ENCODE results near the gene SNX25.
"Not testable (repeated sequence)": the region's sequence is repeated elsewhere in the genome, so short reads cannot be mapped to it uniquely, and the experiment has no call there.

The SNX25 gene

GRCh38 chr4:185204238-185204910 is 5.0 kb upstream of the SNX25 start:
- Histone ChIP-seq H3K27me3 (no peaks in the 10 kb centered on the region), H3K9ac (peak overlapping the region; percentile 92), H3K4me3 (peak overlapping the region; percentile 82), H3K4me1 (peaks cover 42% of the 10 kb centered on the region), H3K27ac (peak overlapping the region; percentile 96), H3K4me2 (peak overlapping the region; percentile 92), H3K36me3 (peaks cover 11% of the 10 kb centered on the region), H4K20me1 (peaks cover 34% of the 10 kb centered on the region; the same call in 1 of the 2 replicates), H3K9me3 (no peaks in the 10 kb centered on the region)
- no peak for TF ChIP-seq Cebpa-rat (IDR thresholded peaks at IDR 0.05)

- not testable (repeated sequence) for H3K27ac ChIP-seq, H3K27me3 ChIP-seq, H3K9me3 ChIP-seq, H3K9ac ChIP-seq, H3K36me3 ChIP-seq
- H3K4me1 ChIP-seq, result peaks cover 42% of the 10 kb centered on the region
- peaks cover 29% of the 10 kb centered on the region for H4K20me1 ChIP-seq
- peak overlapping the region; percentile 92 for H3K4me2 ChIP-seq
- peak overlapping the region; percentile 82 for H3K4me3 ChIP-seq
Observed at GRCh38 chr4:185205073-185205472, 4.3 kb upstream of the SNX25 start.

- Histone ChIP-seq H3K4me3 (no peak overlapping the region), H3K27ac (no peak overlapping the region), H3K9me3 (no peaks in the 10 kb centered on the region), H3K27me3 (0 out of 2 replicates have a peak, but pooled peaks cover 9% of the 10 kb centered on the region), H4K20me1 (peaks cover 30% of the 10 kb centered on the region), H3K4me1 (peaks cover 45% of the 10 kb centered on the region), H3K4me2 (no peak overlapping the region), H3K36me3 (peaks cover 1% of the 10 kb centered on the region), H3K9ac (no peak overlapping the region)
- no peak for TF ChIP-seq Cebpa-rat (IDR thresholded peaks at IDR 0.05)
Observed at GRCh38 chr4:185205697-185206342, 3.6 kb upstream of the SNX25 start.

- peaks cover 49% of the 10 kb centered on the region for H3K4me1 ChIP-seq
- no peak overlapping the region for H3K9ac ChIP-seq
- H3K9me3 ChIP-seq, result no peaks in the 10 kb centered on the region
- no peak overlapping the region for H3K27ac ChIP-seq
- no peak for TF ChIP-seq Cebpa-rat (IDR thresholded peaks at IDR 0.05)
- no peak overlapping the region for H3K4me2 ChIP-seq
- H3K36me3 ChIP-seq, result no peaks in the 10 kb centered on the region
- no peak overlapping the region for H3K4me3 ChIP-seq
- H4K20me1 ChIP-seq, result peaks cover 31% of the 10 kb centered on the region
- 0 out of 2 replicates have a peak, but pooled peaks cover 11% of the 10 kb centered on the region for H3K27me3 ChIP-seq
Observed at GRCh38 chr4:185207466-185207865, 1.9 kb upstream of the SNX25 start.

GRCh38 chr4:185209852-185210101 is 379 bp downstream of the SNX25 start:
- Histone ChIP-seq H3K9ac (peak overlapping the region; percentile 85), H3K4me3 (peak overlapping the region; percentile 90), H3K27ac (peak overlapping the region; percentile 82)

GRCh38 chr4:185210102-185210981 is 944 bp downstream of the SNX25 start:
- peaks cover 59% of the 10 kb centered on the region for H3K4me1 ChIP-seq
- H3K27ac ChIP-seq, result peak overlapping the region; percentile 82
- no peak for TF ChIP-seq Cebpa-rat (IDR thresholded peaks at IDR 0.05)
- 0 out of 2 replicates have a peak, but pooled peaks cover 11% of the 10 kb centered on the region for H3K27me3 ChIP-seq
- H3K4me2 ChIP-seq, result peak overlapping the region; percentile 95
- peak overlapping the region; percentile 90 for H3K4me3 ChIP-seq
- no peaks in the 10 kb centered on the region for H3K36me3 ChIP-seq
- H3K9me3 ChIP-seq, result no peaks in the 10 kb centered on the region
- H4K20me1 ChIP-seq, result peaks cover 43% of the 10 kb centered on the region
- H3K9ac ChIP-seq, result peak overlapping the region; percentile 85

More at GRCh38 chr4:185209852-185210101, 379 bp downstream of the SNX25 start:
- H4K20me1 ChIP-seq, result peaks cover 43% of the 10 kb centered on the region
- H3K4me1 ChIP-seq, result peaks cover 59% of the 10 kb centered on the region
- not testable (repeated sequence) for H3K9me3 ChIP-seq, H3K36me3 ChIP-seq
- H3K4me2 ChIP-seq, result peak overlapping the region; percentile 95
- H3K27me3 ChIP-seq, result 0 out of 2 replicates have a peak, but pooled peaks cover 11% of the 10 kb centered on the region

GRCh38 chr4:185211035-185211434 is 1.6 kb downstream of the SNX25 start:
- H3K27ac ChIP-seq, result peak overlapping the region; percentile 82; the same call in 1 of the 2 replicates
- TF ChIP-seq Cebpa-rat (IDR thresholded peaks at IDR 0.05), result no peak
- peak overlapping the region; percentile 90 for H3K4me3 ChIP-seq
- no peaks in the 10 kb centered on the region for H3K36me3 ChIP-seq
- H3K4me1 ChIP-seq, result peaks cover 63% of the 10 kb centered on the region
- no peaks in the 10 kb centered on the region for H3K9me3 ChIP-seq
- H4K20me1 ChIP-seq, result peaks cover 43% of the 10 kb centered on the region
- H3K9ac ChIP-seq, result peak overlapping the region; percentile 85
- H3K27me3 ChIP-seq, result 0 out of 2 replicates have a peak, but pooled peaks cover 11% of the 10 kb centered on the region
- H3K4me2 ChIP-seq, result peak overlapping the region; percentile 95

GRCh38 chr4:185211641-185212040 is 2.2 kb downstream of the SNX25 start:
- peaks cover 43% of the 10 kb centered on the region for H4K20me1 ChIP-seq
- no peaks in the 10 kb centered on the region for H3K9me3 ChIP-seq
- no peaks in the 10 kb centered on the region for H3K36me3 ChIP-seq
- no peak for TF ChIP-seq Cebpa-rat (IDR thresholded peaks at IDR 0.05)
- no peak overlapping the region for H3K27ac ChIP-seq
- 0 out of 2 replicates have a peak, but pooled peaks cover 11% of the 10 kb centered on the region for H3K27me3 ChIP-seq
- H3K4me2 ChIP-seq, result peak overlapping the region; percentile 95
- no peak overlapping the region for H3K9ac ChIP-seq
- no peak overlapping the region for H3K4me3 ChIP-seq
- H3K4me1 ChIP-seq, result peaks cover 69% of the 10 kb centered on the region

GRCh38 chr4:185212581-185212980 is 3.2 kb downstream of the SNX25 start:
- H3K27ac ChIP-seq, result no peak overlapping the region
- H3K4me2 ChIP-seq, result peak overlapping the region; percentile 95
- no peaks in the 10 kb centered on the region for H3K36me3 ChIP-seq
- no peak for TF ChIP-seq Cebpa-rat (IDR thresholded peaks at IDR 0.05)
- H3K4me3 ChIP-seq, result no peak overlapping the region
- H3K4me1 ChIP-seq, result peaks cover 79% of the 10 kb centered on the region
- H3K9ac ChIP-seq, result no peak overlapping the region
- H4K20me1 ChIP-seq, result peaks cover 43% of the 10 kb centered on the region
- H3K27me3 ChIP-seq, result 0 out of 2 replicates have a peak, but pooled peaks cover 11% of the 10 kb centered on the region
- no peaks in the 10 kb centered on the region for H3K9me3 ChIP-seq

Measured in BLaER1 (cell line).